Kidney epithelial cell (primary cell): ENCODE measurements around the gene AKAP7. TPM values are rescaled to one million over a fixed set of nuclear protein-coding genes. Genes with fewer than 3 reads are reported as not detected.
A peak's percentile ranks its signal among the peaks of the same experiment; 100 is the strongest.
"Not testable (repeated sequence)": the region's sequence is repeated elsewhere in the genome, so short reads cannot be mapped to it uniquely, and the experiment has no call there.

ENCODE experiments used
- DNase-seq: peaks from one replicate; pipeline ENCODE4 v3.0.0-alpha.2; 2010; ENCODE audit warnings: low read depth
- H3K27me3 ChIP-seq: 2 replicates; pipeline ENCODE4 v1.6.0; 2011; ENCODE audit warnings: low read length; ENCODE audit not compliant: control insufficient read depth, insufficient read depth
- H3K36me3 ChIP-seq: 2 replicates; pipeline ENCODE4 v1.5.1; 2011; ENCODE audit warnings: low read length; ENCODE audit not compliant: control insufficient read depth, insufficient read depth
- H3K4me3 ChIP-seq: 2 replicates; pipeline ENCODE4 v1.5.1; 2011; ENCODE audit warnings: low read depth, mild to moderate bottlenecking, control low read depth, low read length
- CTCF ChIP-seq: IDR thresholded peaks from 2 replicates; pipeline ENCODE4 v1.5.1; 2011; ENCODE audit warnings: mild to moderate bottlenecking, moderate library complexity, low read length, control low read depth, inconsistent platforms; ENCODE audit not compliant: insufficient read depth, poor library complexity, severe bottlenecking
- total RNA-seq: library from RNA; depleted of rRNA; stranded (reverse); fragments of >200 nt; gene quantifications from 2 replicates; pipeline ENCODE4 v1.2.3, GENCODE V29; 2015

Gene AKAP7
- 4.2 and 5.5 TPM in 2 replicates for total RNA-seq

DNA sequence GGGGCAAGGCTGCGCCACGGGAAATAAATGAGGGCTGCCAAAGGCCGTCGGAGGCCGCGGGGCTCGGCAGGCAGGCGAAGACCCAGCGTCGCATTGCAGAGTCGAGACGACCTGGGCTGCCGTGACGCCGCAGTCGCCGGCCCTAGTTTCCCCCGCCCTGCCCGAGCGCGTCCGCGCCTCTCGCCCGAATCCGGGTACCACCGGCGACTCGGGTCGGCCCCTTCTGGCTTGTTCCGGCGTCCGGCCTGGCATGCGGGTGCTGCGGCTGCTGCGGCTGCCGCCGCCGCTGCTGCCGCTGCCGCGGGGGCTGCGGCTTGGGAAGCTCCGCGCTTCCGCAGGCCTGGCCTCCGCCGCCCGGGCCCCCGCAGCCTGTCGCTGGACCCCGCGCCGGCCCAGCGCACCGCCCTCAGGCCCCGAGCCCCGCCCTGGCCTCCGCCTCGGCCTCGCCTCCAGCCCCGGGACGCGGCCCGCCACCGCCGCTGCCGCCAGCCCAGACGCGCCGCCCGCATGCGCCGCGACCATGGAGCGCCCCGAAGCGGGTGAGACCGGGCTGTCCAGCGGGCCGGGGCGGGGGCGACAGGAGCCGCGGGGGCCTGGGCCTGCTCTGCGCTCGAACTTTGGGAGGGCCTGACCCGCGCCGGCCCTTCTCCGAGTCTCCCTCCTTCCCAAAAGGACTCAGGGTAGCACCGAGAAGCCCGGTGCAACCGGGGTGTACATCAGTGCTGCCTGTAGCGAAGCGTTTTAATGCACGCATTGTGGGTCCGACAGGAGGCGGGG is at the start of gene AKAP7:
AKAP7 (plus strand) TSS at position 224 of the 777 bp plus-strand sequence; CDS start at position 521, 297 bp downstream.
- Histone ChIP-seq H3K27me3 (no peaks in the 10 kb centered on the region), H3K4me3 (peak within 1 kb of the TSS; percentile 67), H3K36me3 (no peaks in the 10 kb centered on the region)
- no peak for DNase-seq
- no peak for TF ChIP-seq CTCF

- H3K36me3 ChIP-seq: not testable (repeated sequence)
Observed at GRCh38 chr6:131090339-131090738, 44.9 kb upstream of the AKAP7 start.

DNA sequence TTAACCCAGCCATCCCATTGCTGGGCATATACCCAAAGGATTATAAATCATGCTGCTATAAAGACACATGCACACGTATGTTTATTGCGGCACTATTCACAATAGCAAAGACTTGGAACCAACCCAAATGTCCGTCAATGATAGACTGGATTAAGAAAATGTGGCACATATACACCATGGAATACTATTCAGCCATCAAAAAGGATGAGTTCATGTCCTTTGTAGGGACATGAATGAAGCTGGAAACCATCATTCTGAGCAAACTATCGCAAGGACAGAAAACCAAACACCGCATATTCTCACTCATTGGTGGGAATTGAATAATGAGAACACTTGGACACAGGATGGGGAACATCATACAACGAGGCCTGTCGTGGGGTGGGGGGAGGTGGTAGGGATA is 43.3 kb upstream of the AKAP7 start:
- not testable (repeated sequence) for DNase-seq, H3K4me3 ChIP-seq, H3K36me3 ChIP-seq, H3K27me3 ChIP-seq

More at GRCh38 chr6:131090339-131090738, 44.9 kb upstream of the AKAP7 start:
- H3K27me3 ChIP-seq, DNase-seq, H3K4me3 ChIP-seq: not testable (repeated sequence)

DNA sequence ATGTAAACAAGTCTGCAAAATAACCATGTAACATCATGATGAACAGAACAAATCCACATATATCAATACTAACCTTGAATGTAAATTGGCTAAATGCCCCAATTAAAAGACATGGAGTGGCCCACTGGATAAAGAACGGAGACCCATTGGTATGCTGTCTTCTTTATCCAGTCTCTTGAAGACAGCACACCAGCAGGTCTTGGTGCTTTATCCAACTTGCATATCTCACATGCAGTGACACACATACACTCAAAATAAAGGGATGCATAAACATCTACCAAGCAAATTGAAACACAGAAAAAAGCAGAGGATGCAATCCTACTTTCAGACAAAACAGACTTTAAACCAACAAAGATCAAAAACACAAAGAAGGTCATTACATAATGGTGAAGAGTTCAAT is 41.9 kb upstream of the AKAP7 start:
- DNase-seq: no peak
- Histone ChIP-seq H3K27me3 (no peaks in the 10 kb centered on the region), H3K4me3 (no peak overlapping the region), H3K36me3 (no peaks in the 10 kb centered on the region)
- no peak for TF ChIP-seq CTCF

DNA sequence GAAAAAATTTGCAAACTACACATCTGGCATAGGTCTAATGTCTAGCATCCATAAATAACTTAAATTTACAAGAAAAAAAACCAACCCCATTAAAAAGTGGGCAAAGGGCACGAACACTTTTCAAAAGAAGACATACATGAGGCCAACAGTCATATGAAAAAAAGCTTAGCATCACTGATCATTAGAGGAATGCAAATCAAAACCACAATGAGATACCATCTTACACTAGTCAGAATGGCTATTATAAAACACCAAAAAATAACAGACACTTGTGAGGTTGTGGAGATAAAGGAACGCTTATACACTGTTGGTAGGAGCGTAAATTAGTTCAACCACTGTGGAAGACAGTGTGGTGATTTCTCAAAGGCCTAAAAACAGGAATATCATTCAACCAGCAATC is 38.5 kb upstream of the AKAP7 start:
- no peaks in the 10 kb centered on the region for H3K27me3 ChIP-seq
- DNase-seq: no peak
- no peaks in the 10 kb centered on the region for H3K36me3 ChIP-seq
- no peak overlapping the region for H3K4me3 ChIP-seq
- no peak for TF ChIP-seq CTCF

DNA sequence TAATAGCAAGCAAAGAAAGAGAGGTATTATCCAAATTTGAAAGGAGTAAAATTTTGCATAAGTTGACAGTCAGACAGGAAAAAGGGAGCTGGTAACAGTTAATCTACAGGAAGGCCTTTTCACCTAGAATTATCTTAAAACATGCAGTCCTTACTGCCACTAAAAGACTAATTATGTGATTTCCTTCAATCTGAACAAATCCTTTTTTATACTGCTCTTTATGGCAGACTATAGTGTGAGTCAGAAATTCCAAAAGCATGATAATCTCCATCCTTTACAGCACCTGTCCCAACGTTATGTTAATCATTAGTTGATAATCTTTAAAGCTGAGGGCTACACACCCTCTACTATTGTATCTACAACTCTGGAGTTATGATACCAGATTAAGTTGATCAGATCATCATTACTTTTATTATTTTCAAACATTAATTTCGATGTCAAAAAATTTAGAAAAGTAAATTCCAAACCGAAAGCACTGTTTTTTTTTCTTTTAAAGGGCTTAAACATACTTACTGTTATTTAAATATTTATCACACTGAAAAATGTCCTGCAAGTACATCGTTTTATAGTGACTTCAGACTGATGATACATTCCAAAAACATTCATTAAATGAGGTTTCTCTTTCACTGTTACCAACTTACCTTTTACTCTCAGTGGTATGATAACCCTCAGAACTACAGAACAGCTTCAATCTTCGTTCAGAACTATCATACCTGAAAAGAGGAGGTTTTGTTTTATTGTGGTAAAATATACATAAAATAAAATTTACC is 33.2 kb upstream of the AKAP7 start:
- H3K36me3 ChIP-seq: no peaks in the 10 kb centered on the region
- no peak for TF ChIP-seq CTCF
- H3K4me3 ChIP-seq: no peak overlapping the region
- H3K27me3 ChIP-seq: no peaks in the 10 kb centered on the region
- peak; percentile 64 for DNase-seq
